Muscle of leg (tissue), 11 donors: Measurements from ENCODE around the gene PPY. TPM values are rescaled to one million over a fixed set of nuclear protein-coding genes. Genes with fewer than 3 reads are reported as not detected.
"Not testable (repeated sequence)": the region's sequence is repeated elsewhere in the genome, so short reads cannot be mapped to it uniquely, and the experiment has no call there.

ENCODE experiments used
- DNase-seq: peaks from one replicate; pipeline ENCODE4 v3.0.0; 2013
- H3K27ac ChIP-seq: one replicate; pipeline ENCODE4 v1.5.1; 2013; ENCODE audit warnings: mild to moderate bottlenecking, low read length, control low read depth
- H3K27me3 ChIP-seq: one replicate; pipeline ENCODE4 v1.6.1; 2013; ENCODE audit warnings: low read length; ENCODE audit not compliant: control insufficient read depth, insufficient read depth
- H3K36me3 ChIP-seq: one replicate; pipeline ENCODE4 v1.6.1; 2013; ENCODE audit warnings: low read length; ENCODE audit not compliant: control insufficient read depth, insufficient read depth
- H3K4me1 ChIP-seq: one replicate; pipeline ENCODE4 v1.6.1; 2013; ENCODE audit warnings: low read length; ENCODE audit not compliant: control insufficient read depth, insufficient read depth
- H3K4me3 ChIP-seq: one replicate; pipeline ENCODE4 v1.5.1; 2013; ENCODE audit warnings: low read length, control low read depth
- H3K9me3 ChIP-seq: replicated peaks from 2 replicates; pipeline ENCODE4 v1.6.1; 2013; ENCODE audit warnings: low read depth, low read length; ENCODE audit not compliant: control insufficient read depth
- WGBS: methylation state at CpG from one replicate; pipeline ENCODE4 v1.1.5; 2013; ENCODE audit warnings: missing lambda C conversion rate; ENCODE audit not compliant: insufficient coverage; 5-methylcytosine and 5-hydroxymethylcytosine counted together
- polyA plus RNA-seq, 8 donors: library from polyadenylated mRNA; unstranded; fragments of 120-200 nt; gene quantifications; one replicate each; pipeline versions ENCODE4 v1.2.1 to v1.2.3, GENCODE V29; 2013; ENCODE audit warnings: inconsistent platforms in 1 of 8, low replicate concordance in 1 of 8; ENCODE audit not compliant: insufficient read length in 8 of 8, insufficient read depth in 1 of 8
- total RNA-seq: library from RNA; stranded (reverse); fragments of 120-200 nt; gene quantifications from one replicate; pipeline ENCODE4 v1.2.4, GENCODE V29; 2013

The PPY gene
- total and polyA plus RNA-seq, 9 donors = 0.18 to 0.57 (median 0.46) TPM; not detected in 3

GRCh38 chr17:43894494-43894893 is 47.8 kb downstream of the PPY start:
- H3K4me1 ChIP-seq = peaks cover 14% of the 10 kb centered on the region
- not testable (repeated sequence) for DNase-seq, H3K36me3 ChIP-seq, H3K4me3 ChIP-seq, H3K9me3 ChIP-seq, H3K27ac ChIP-seq, H3K27me3 ChIP-seq
- WGBS = no CpG with 5 or more reads among the region's 4 CpGs

- Histone ChIP-seq H3K9me3 (no peaks in the 10 kb centered on the region), H3K36me3 (no peaks in the 10 kb centered on the region), H3K4me1 (peaks cover 14% of the 10 kb centered on the region), H3K4me3 (no peak overlapping the region), H3K27me3 (no peaks in the 10 kb centered on the region), H3K27ac (peak overlapping the region; percentile 13)
- 10% methylated on average over 2 of the region's 4 CpGs for WGBS
- peak; percentile 78 for DNase-seq
Observed at GRCh38 chr17:43892647-43892952, 49.7 kb downstream of the PPY start.

GRCh38 chr17:43891851-43892646 is 50.2 kb downstream of the PPY start:
- Histone ChIP-seq H3K9me3 (no peaks in the 10 kb centered on the region), H3K27me3 (no peaks in the 10 kb centered on the region), H3K27ac (peak overlapping the region; percentile 13), H3K4me1 (peaks cover 14% of the 10 kb centered on the region), H3K4me3 (no peak overlapping the region), H3K36me3 (no peaks in the 10 kb centered on the region)
- no peak for DNase-seq
- WGBS = 56% methylated on average over 5 of the region's 5 CpGs

Other genes starting within 250 kb of the PPY start
- gene SOST, start 183.7 kb downstream of the PPY start, total RNA-seq = not detected
- under 1 TPM in 1 of 8 donors, not detected in 7; 0.97 TPM for gene SOST, start 183.7 kb downstream of the PPY start, polyA plus RNA-seq
- gene DUSP3, start 163.5 kb downstream of the PPY start, total RNA-seq = 61.0 TPM
- gene DUSP3, start 163.5 kb downstream of the PPY start, polyA plus RNA-seq = 10 to 100 TPM; 52.2 to 72.6 (median 65.5) TPM
- gene CFAP97D1, start 162.0 kb downstream of the PPY start, total RNA-seq = under 0.01 TPM
- gene CFAP97D1, start 162.0 kb downstream of the PPY start, polyA plus RNA-seq = under 1 TPM in 2 of 8 donors, not detected in 6; 0.04 to 0.05 TPM
- 7.1 TPM for gene MPP3, start 109.3 kb downstream of the PPY start, total RNA-seq
- 1 to 10 TPM; 3.6 to 6.7 (median 6.1) TPM for gene MPP3, start 109.3 kb downstream of the PPY start, polyA plus RNA-seq
- 2.3 TPM for gene CD300LG, start 95.3 kb downstream of the PPY start, total RNA-seq
- gene CD300LG, start 95.3 kb downstream of the PPY start, polyA plus RNA-seq = 1 to 10 TPM; 1.5 to 3.9 (median 2.0) TPM
- 1.5 TPM for gene MPP2, start 34.9 kb downstream of the PPY start, total RNA-seq
- 1 to 10 TPM; 2.6 to 5.6 (median 3.8) TPM for gene MPP2, start 34.9 kb downstream of the PPY start, polyA plus RNA-seq
- not detected for gene PYY, start 11.5 kb upstream of the PPY start, total RNA-seq
- under 1 TPM in 2 of 8 donors, not detected in 6; 0.17 to 0.80 TPM for gene PYY, start 11.5 kb upstream of the PPY start, polyA plus RNA-seq
- 0.58 TPM for gene NAGS, start 62.1 kb upstream of the PPY start, total RNA-seq
- gene NAGS, start 62.1 kb upstream of the PPY start, polyA plus RNA-seq = 1 to 10 TPM in 1 of 8 donors, under 1 TPM in 7; 0.38 to 2.3 (median 0.61) TPM
- 39.7 TPM for gene TMEM101, start 72.5 kb upstream of the PPY start, total RNA-seq
- 10 to 100 TPM; 28.6 to 36.3 (median 32.2) TPM for gene TMEM101, start 72.5 kb upstream of the PPY start, polyA plus RNA-seq
- 14.4 TPM for gene LSM12, start 124.2 kb upstream of the PPY start, total RNA-seq
- 10 to 100 TPM; 23.6 to 32.6 (median 28.0) TPM for gene LSM12, start 124.2 kb upstream of the PPY start, polyA plus RNA-seq
- gene G6PC3, start 128.3 kb upstream of the PPY start, total RNA-seq = 16.1 TPM
- 10 to 100 TPM; 33.6 to 43.8 (median 37.9) TPM for gene G6PC3, start 128.3 kb upstream of the PPY start, polyA plus RNA-seq
- 52.2 TPM for gene HDAC5, start 181.2 kb upstream of the PPY start, total RNA-seq
- 10 to 100 TPM; 44.4 to 64.4 (median 52.0) TPM for gene HDAC5, start 181.2 kb upstream of the PPY start, polyA plus RNA-seq
- 1.2 TPM for gene HROB, start 199.5 kb upstream of the PPY start, total RNA-seq
- gene HROB, start 199.5 kb upstream of the PPY start, polyA plus RNA-seq = 1 to 10 TPM; 2.1 to 3.4 (median 2.5) TPM
- 3.3 TPM for gene ASB16, start 228.2 kb upstream of the PPY start, total RNA-seq
- 10 to 100 TPM in 6 of 8 donors, 1 to 10 TPM in 2; 7.7 to 17.9 (median 12.3) TPM for gene ASB16, start 228.2 kb upstream of the PPY start, polyA plus RNA-seq
- gene TMUB2, start 244.5 kb upstream of the PPY start, total RNA-seq = 33.6 TPM
- 10 to 100 TPM; 38.2 to 53.2 (median 45.1) TPM for gene TMUB2, start 244.5 kb upstream of the PPY start, polyA plus RNA-seq